Endothelial cell of umbilical vein (primary cell): ENCODE results near the gene ZSCAN29. TPM values are rescaled to one million over a fixed set of nuclear protein-coding genes. Genes with fewer than 3 reads are reported as not detected.

Experiments
- BruUV-seq: library from RNA; stranded (reverse); fragments of 400-500 nt; replicated peaks from 2 replicates; lab custom pipeline; 2021; lab: Mats Ljungman, UMichigan
- CTCF ChIA-PET: fragments of 300-600, 350-600 bp; sonication (Branson Sonifier 250); formaldehyde crosslinking; loops from one replicate; lab custom pipeline; 2021; ENCODE audit warnings: antibody characterized with exemption, inconsistent platforms; lab: Charles Lee
- POLR2A ChIA-PET: fragments of 300-600, 350-600 bp; sonication (Branson Sonifier 250); formaldehyde crosslinking; loops from one replicate; lab custom pipeline; 2021; ENCODE audit warnings: antibody characterized with exemption, inconsistent platforms; lab: Charles Lee
- DNase-seq: peaks from one replicate; pipeline ENCODE4 v3.0.0-alpha.2; 2011; ENCODE audit warnings: low read depth, low spot score
- FAIRE-seq: peaks from 2 replicates; lab custom pipeline; 2011; peaks lifted over from hg19 to GRCh38; lab: Jason Lieb, UNC
- H2AFZ ChIP-seq: 2 replicates; pipeline ENCODE4 v1.6.0; 2012; ENCODE audit warnings: low read depth, low read length, control low read depth, inconsistent platforms
- H3K27ac ChIP-seq: 2 replicates; pipeline ENCODE4 v1.5.1; 2011; ENCODE audit warnings: low read depth, mild to moderate bottlenecking, control low read depth, low read length, moderate library complexity; ENCODE audit not compliant: insufficient read depth
- H3K27me3 ChIP-seq, 2 experiments: 2 replicates each; pipeline versions ENCODE4 v1.6.0 to v1.6.1; 2011; ENCODE audit warnings: low read length in 2 of 2, mixed read lengths in 1 of 2; ENCODE audit not compliant: control insufficient read depth in 2 of 2, insufficient read depth in 2 of 2
- H3K36me3 ChIP-seq, 2 experiments: 2 replicates in 1 of 2; 3 replicates in 1 of 2; pipeline ENCODE4 v1.5.1; 2011; ENCODE audit warnings: low read length in 2 of 2, mild to moderate bottlenecking in 1 of 2, moderate library complexity in 1 of 2; ENCODE audit not compliant: control insufficient read depth in 2 of 2, insufficient read depth in 2 of 2; ENCODE audit errors: extremely low read depth in 1 of 2
- H3K4me1 ChIP-seq: 3 replicates; pipeline ENCODE4 v1.5.1; 2011; ENCODE audit warnings: mild to moderate bottlenecking, low read length; ENCODE audit not compliant: control insufficient read depth, insufficient read depth; ENCODE audit errors: extremely low read depth
- H3K4me2 ChIP-seq: 2 replicates; pipeline ENCODE4 v1.6.1; 2011; ENCODE audit warnings: low read length, control low read depth, mixed read lengths; ENCODE audit not compliant: insufficient read depth
- H3K4me3 ChIP-seq, 3 experiments: fragments of 200-600 bp in 1 of 3; sonication (generic), shearing (Covaris generic) in 1 of 3; replicated peaks in 1 of 3; 2 replicates each; pipeline ENCODE4 v1.5.1; 2011 to 2016; ENCODE audit warnings: control low read depth in 3 of 3, low read length in 3 of 3, mild to moderate bottlenecking in 2 of 3, inconsistent platforms in 1 of 3, low read depth in 1 of 3, moderate library complexity in 1 of 3; ENCODE audit not compliant: insufficient read depth in 1 of 3
- H3K79me2 ChIP-seq: 2 replicates; pipeline ENCODE4 v1.6.0; 2012; ENCODE audit warnings: low read length, inconsistent platforms; ENCODE audit not compliant: control insufficient read depth, insufficient read depth
- H3K9ac ChIP-seq: replicated peaks from 2 replicates; pipeline ENCODE3; 2011; ENCODE audit warnings: low read length, control low read depth; ENCODE audit not compliant: insufficient read depth; ENCODE audit errors: extremely low read depth
- H3K9me1 ChIP-seq: replicated peaks from 3 replicates; pipeline ENCODE4 v1.6.0; 2011; ENCODE audit warnings: mild to moderate bottlenecking, low read length; ENCODE audit not compliant: control insufficient read depth, insufficient read depth; ENCODE audit errors: extremely low read depth
- H3K9me3 ChIP-seq: replicated peaks from 2 replicates; pipeline ENCODE4 v1.5.1; 2012; ENCODE audit warnings: low read length, inconsistent platforms; ENCODE audit not compliant: control insufficient read depth, insufficient read depth
- H4K20me1 ChIP-seq: replicated peaks from 2 replicates; pipeline ENCODE3; 2011; ENCODE audit warnings: mild to moderate bottlenecking, low read length; ENCODE audit not compliant: control insufficient read depth, insufficient read depth; ENCODE audit errors: extremely low read depth
- EZH2 ChIP-seq: IDR thresholded peaks from 2 replicates; pipeline ENCODE4 v1.6.1; 2012; ENCODE audit warnings: borderline replicate concordance, low read depth, mild to moderate bottlenecking, moderate library complexity, low read length, inconsistent platforms; ENCODE audit not compliant: severe bottlenecking
- FOS ChIP-seq: IDR thresholded peaks from 2 replicates; pipeline ENCODE4 v1.6.1; 2011; ENCODE audit warnings: mild to moderate bottlenecking, low read length, moderate library complexity, borderline replicate concordance; ENCODE audit not compliant: insufficient read depth
- GATA2 ChIP-seq: IDR thresholded peaks from 2 replicates; pipeline ENCODE4 v1.7.0; 2011; ENCODE audit warnings: low read depth, mild to moderate bottlenecking, moderate library complexity, mixed read lengths, low read length; ENCODE audit not compliant: insufficient read length, insufficient read depth
- JUN ChIP-seq: IDR thresholded peaks from 2 replicates; pipeline ENCODE4 v1.6.1; 2011; ENCODE audit warnings: borderline replicate concordance, low read depth; ENCODE audit not compliant: insufficient read length, insufficient read depth
- MAX ChIP-seq: IDR thresholded peaks from 2 replicates; pipeline ENCODE4 v1.6.1; 2011; ENCODE audit not compliant: insufficient read depth, insufficient read length
- MYC ChIP-seq: IDR thresholded peaks from one replicate; pipeline ENCODE4 v1.6.1; 2011; ENCODE audit warnings: mild to moderate bottlenecking, low read depth, low read length
- POLR2A ChIP-seq: IDR thresholded peaks from 2 replicates; pipeline ENCODE4 v1.6.1; 2012; ENCODE audit warnings: low read depth, mild to moderate bottlenecking, control low read depth, low read length
- POLR2AphosphoS5 ChIP-seq: IDR thresholded peaks from 2 replicates; pipeline ENCODE4 v1.6.1; 2012; ENCODE audit warnings: low read depth, mild to moderate bottlenecking, control low read depth, low read length, moderate library complexity; ENCODE audit not compliant: insufficient read depth
- dilution Hi-C: fragments of 300-500 bp; cut with MboI; formaldehyde crosslinking; loops from one replicate; pipeline ENCODE4 v1.15.0; 2019; ENCODE audit warnings: low sequenced_read_pairs; ENCODE audit not compliant: extremely low pct_ligation_motif_present
- intact Hi-C: fragments of 100-400 bp; cut with micrococcal nuclease; formaldehyde crosslinking; loops from one replicate; pipeline ENCODE4 v1.10.0; 2022
- polyA plus RNA-seq, 4 experiments: library from polyadenylated mRNA; depleted of rRNA in 3 of 4; stranded (reverse) in 3 of 4; unstranded in 1 of 4; fragments of >200 nt; gene quantifications; 2 replicates each; pipeline versions ENCODE4 v1.2.1 to v1.2.3, GENCODE V29; 2011 to 2012; ENCODE audit warnings: missing spikeins in 1 of 4
- total RNA-seq: library from RNA; stranded (reverse); gene quantifications from 2 replicates; pipeline ENCODE4 v1.2.3, GENCODE V29; 2021
- TF ChIP-seq, protein P1 (sequence below), 2 donors: IDR thresholded peaks; 1 replicate in 1 of 2; 2 replicates in 1 of 2; pipeline ENCODE4 v1.5.1; 2011; ENCODE audit warnings: low read length in 2 of 2, mild to moderate bottlenecking in 2 of 2, moderate library complexity in 2 of 2, control low read depth in 1 of 2, inconsistent platforms in 1 of 2, low read depth in 1 of 2; ENCODE audit not compliant: insufficient read depth in 1 of 2; ENCODE audit errors: extremely low read depth in 1 of 2

ZSCAN29 gene
- total and polyA plus RNA-seq, 2 donors (not counting 3 experiments of a cell fraction or from before 2014, with no cell fraction given) = 3.7 to 15.7 TPM

DNA sequence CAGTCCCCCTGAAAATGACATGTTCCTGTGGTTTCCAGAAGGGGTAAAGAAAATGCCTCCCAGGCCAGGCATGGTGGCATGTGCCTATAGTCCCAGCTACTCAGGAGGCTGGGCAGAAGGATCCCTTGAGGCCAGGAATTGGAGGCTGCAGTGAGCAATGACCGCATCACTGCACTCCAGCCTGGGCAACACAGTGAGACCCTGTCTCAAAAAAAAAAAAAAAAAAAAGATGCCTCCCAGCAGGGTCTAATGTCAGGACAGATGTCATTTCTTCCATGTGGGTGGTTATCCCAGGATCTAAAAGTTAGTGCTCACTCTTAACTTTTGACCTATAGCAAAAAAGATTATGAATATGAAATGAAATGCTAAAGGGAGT, 53.9 kb downstream of the ZSCAN29 start:
- intact Hi-C loops = no loop called here
- dilution Hi-C loops = no loop called here
- Histone ChIP-seq H3K27me3 (peaks cover 6 to 28% of the 10 kb centered on the region in 2 experiments), H4K20me1 (no peaks in the 10 kb centered on the region), H3K9me1 (no peaks in the 10 kb centered on the region), H3K79me2 (no peaks in the 10 kb centered on the region), H2AFZ (no peak overlapping the region), H3K9me3 (no peaks in the 10 kb centered on the region), H3K27ac (no peak overlapping the region), H3K4me3 (no peak overlapping the region), H3K4me2 (no peak overlapping the region), H3K9ac (no peak overlapping the region), H3K4me1 (no peaks in the 10 kb centered on the region), H3K36me3 (no peaks in the 10 kb centered on the region)
- TF ChIP-seq GATA2 = no peak
- no peak for TF ChIP-seq FOS
- no peak for TF ChIP-seq MYC
- TF ChIP-seq POLR2A = no peak
- TF ChIP-seq EZH2 = no peak
- TF ChIP-seq, protein P1, sequence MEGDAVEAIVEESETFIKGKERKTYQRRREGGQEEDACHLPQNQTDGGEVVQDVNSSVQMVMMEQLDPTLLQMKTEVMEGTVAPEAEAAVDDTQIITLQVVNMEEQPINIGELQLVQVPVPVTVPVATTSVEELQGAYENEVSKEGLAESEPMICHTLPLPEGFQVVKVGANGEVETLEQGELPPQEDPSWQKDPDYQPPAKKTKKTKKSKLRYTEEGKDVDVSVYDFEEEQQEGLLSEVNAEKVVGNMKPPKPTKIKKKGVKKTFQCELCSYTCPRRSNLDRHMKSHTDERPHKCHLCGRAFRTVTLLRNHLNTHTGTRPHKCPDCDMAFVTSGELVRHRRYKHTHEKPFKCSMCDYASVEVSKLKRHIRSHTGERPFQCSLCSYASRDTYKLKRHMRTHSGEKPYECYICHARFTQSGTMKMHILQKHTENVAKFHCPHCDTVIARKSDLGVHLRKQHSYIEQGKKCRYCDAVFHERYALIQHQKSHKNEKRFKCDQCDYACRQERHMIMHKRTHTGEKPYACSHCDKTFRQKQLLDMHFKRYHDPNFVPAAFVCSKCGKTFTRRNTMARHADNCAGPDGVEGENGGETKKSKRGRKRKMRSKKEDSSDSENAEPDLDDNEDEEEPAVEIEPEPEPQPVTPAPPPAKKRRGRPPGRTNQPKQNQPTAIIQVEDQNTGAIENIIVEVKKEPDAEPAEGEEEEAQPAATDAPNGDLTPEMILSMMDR (IDR thresholded peaks at IDR 0.05; ENCODE audit: extremely low read depth in 1 of 2, insufficient read depth in 1 of 2, low read depth in 1 of 2, low read length in 2 of 2) = no peak
- no peak for TF ChIP-seq POLR2AphosphoS5
- no peak for TF ChIP-seq JUN
- no peak for TF ChIP-seq MAX
- no peak for DNase-seq
- no TSS peak for BruUV-seq
- ChIA-PET CTCF (interaction anchor here (0.7 kb wide), 1 partner anchor 92 kb away, joined by 4 read pairs; no protein-coding TSS in a partner anchor), POLR2A (no interaction called here)
- FAIRE-seq = no peak
